Panc1 (cell line): ENCODE results near the gene MYLK.

Experiments
- CTCF ChIP-seq: fragments of 450-650 bp; IDR thresholded peaks from 2 replicates; pipeline ENCODE4 v1.5.1; 2017; ENCODE audit warnings: mild to moderate bottlenecking
- POLR2AphosphoS5 ChIP-seq: IDR thresholded peaks from 2 replicates; pipeline ENCODE4 v1.6.1; 2012; ENCODE audit warnings: mild to moderate bottlenecking, low read depth, low read length, moderate library complexity
- REST ChIP-seq, 2 experiments: IDR thresholded peaks; 2 replicates each; pipeline ENCODE4 v1.6.1; 2011 to 2012; ENCODE audit warnings: low read depth in 2 of 2, control low read depth in 1 of 2, low read length in 1 of 2, mild to moderate bottlenecking in 1 of 2, moderate library complexity in 1 of 2; ENCODE audit not compliant: insufficient read depth in 1 of 2
- SIN3A ChIP-seq: IDR thresholded peaks from 2 replicates; pipeline ENCODE4 v1.6.1; 2012; ENCODE audit warnings: low read depth, mild to moderate bottlenecking, low read length, moderate library complexity, borderline replicate concordance; ENCODE audit not compliant: insufficient read depth
- TCF7L2 ChIP-seq: IDR thresholded peaks from 2 replicates; pipeline ENCODE4 v1.6.1; 2011; ENCODE audit warnings: mild to moderate bottlenecking, low read depth, low read length, inconsistent platforms

DNA sequence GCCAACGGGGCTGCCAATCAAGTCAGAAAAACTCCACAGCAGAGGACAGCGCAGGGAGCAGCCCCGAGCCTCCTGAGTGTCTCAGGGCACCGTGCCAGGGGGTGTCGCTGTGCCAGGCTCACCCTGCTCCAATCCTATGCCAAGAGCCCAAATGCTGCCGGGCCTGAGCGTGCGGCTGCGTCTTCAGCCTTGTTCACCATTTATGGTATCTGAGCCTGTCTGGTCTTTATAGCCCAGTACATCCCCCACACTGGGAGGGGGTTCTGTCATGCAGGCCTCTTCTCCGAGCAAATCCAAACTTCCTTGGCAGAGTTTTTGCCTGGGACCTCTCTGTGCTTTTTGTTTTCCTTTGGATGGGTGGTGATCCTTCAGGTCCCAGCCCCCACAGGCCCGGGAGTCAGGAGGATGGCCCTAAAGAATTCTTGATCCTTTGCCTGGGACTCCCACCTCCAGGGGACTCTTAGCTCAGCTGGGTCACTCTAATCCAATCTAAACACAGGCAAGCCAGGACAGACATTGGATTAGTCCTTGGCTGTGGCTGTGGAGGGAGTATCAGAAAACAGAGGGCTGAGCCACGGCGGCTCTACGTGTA lies 164.2 kb downstream of the MYLK start:
- TF ChIP-seq CTCF (no peak), REST (IDR thresholded peaks at IDR 0.05; ENCODE audit: insufficient read depth in 1 of 2, low read depth in 2 of 2, low read length in 1 of 2) (no peak), TCF7L2 (no peak), POLR2AphosphoS5 (no peak), SIN3A (no peak)
